Right ventricle myocardium superior (tissue), 1 donor: ENCODE measurements around the gene TCP10L. TPM values are rescaled to one million over a fixed set of nuclear protein-coding genes. Genes with fewer than 3 reads are reported as not detected.
A peak's percentile ranks its signal among the peaks of the same experiment; 100 is the strongest.

ENCODE experiments used
- ATAC-seq: fragments of 200-7000 bp; cut with Tn5 transposase; one replicate; pipeline ENCODE4 v1.9.1; 2020; ENCODE audit warnings: mild to moderate bottlenecking; ENCODE audit not compliant: poor library complexity
- DNase-seq: peaks from one replicate; pipeline ENCODE4 v3.0.0-alpha.2; 2020
- intact Hi-C: fragments of 100-400 bp; cut with DNase I; formaldehyde crosslinking; loops from one replicate; pipeline ENCODE4 v1.11.2; 2022
- total RNA-seq: library from RNA; stranded (reverse); fragmentation: NEBNext Ultra II Directional; extraction: Animal tissue kit (Norgen Biotek cat#: 25700); gene quantifications from one replicate; pipeline ENCODE4 v1.2.1, GENCODE V29; 2021
- donor health status: DM: no; HTN: yes; CAD: no; lungs with severe emphysema.

The TCP10L gene
- total RNA-seq, 1 donor from 2014 or later: 2.4 TPM

DNA sequence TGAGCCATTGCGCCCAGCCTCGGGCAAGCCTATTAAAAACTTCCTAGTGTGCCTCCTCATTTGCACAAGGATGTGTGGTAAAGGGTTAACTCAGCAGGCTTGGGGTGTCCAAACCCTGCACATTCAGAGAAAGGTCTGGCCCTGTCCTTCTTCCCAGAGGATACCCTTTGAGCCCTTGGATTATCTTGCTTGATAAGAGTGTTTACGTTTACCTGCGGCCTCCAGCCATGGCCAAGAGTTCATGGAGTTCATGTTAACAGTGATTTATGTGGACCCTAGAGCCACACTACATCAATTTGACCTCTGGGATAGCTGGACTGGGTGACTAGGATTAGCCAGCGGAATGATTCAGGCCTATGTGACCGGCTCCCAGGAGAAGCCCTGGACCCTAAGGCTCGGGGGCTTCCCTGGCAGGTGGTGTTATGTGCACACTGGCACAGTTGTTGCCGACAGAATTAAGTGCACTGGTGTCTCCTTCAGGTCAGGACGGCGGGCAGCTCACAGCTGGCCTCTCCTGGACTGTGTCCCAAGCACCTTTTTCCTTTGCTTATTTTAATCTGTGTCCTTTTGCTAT lies 7.7 kb upstream of the TCP10L start:
- intact Hi-C loops: no loop called here
- DNase-seq (no peak), ATAC-seq (no peak)

- no peak for ATAC-seq
- intact Hi-C loops: no loop called here
- no peak for DNase-seq
Measured at GRCh38 chr21:32590130-32590529, 4.8 kb upstream of the TCP10L start.

DNA sequence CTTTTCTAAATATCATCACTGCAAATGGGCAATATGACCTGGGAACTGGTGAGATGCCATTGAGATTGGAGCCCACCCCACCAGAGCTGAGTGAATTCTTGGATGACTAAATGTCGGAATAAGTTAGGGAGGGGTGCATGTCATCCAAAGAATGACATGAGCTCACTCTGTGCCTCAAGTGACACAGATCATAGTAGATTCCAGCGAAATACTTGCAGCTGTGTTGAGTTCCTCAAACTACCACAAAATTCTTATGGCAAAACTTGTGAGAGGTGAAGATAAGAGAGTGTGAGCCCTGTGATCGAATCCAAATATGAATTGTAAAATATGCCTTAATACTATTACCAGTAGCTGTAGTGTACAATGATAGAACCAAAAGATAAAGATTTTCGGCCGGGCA lies 2.3 kb upstream of the TCP10L start:
- intact Hi-C loops: no loop called here
- no peak for DNase-seq
- no peak for ATAC-seq

GRCh38 chr21:32587120-32587519 lies 1.8 kb upstream of the TCP10L start:
- DNase-seq (no peak), ATAC-seq (no peak)
- intact Hi-C loops: no loop called here

GRCh38 chr21:32585970-32586369 lies 647 bp upstream of the TCP10L start:
- DNase-seq (no peak), ATAC-seq (no peak)
- intact Hi-C loops: no loop called here

DNA sequence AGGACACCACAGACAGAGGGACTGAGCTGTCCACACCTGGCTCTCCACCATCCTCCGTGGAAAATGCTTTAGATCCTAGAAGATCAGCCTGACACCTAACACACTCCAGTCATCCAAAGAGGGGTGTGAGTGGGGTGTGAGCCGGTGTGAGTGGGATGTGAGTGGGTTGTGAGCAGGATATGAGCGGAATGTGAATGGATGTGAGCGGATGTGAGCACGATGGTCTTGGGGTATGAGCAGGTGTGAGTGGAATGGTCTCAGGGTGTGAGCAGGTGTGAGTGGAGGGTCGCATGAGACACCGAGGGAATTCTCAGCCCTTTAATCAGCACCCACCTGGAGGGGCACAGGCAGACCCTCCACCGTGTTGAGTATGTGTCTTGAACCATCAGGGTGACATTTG lies 851 bp downstream of the TCP10L start:
- no peak for ATAC-seq
- no peak for DNase-seq

DNA sequence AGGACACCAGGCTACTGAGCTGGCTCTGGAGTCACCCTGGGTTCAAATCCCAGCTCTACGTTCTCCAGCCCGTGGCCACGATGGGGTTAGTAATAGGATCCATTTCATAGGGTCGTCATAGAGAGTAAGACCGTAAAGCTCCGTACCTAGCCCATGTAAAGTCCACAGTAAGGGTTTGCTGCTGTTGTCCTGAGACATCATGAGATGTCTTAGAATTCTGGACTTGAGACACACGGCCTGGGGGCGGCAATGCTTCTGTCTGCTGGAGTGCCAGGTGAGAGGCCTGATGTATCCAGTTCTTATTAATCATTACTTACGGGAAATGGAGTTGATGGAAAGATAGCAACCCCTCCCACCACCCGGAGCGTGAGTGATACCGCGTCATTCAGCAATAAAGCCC lies 3.6 kb downstream of the TCP10L start:
- intact Hi-C loops: no loop called here
- DNase-seq: no peak
- ATAC-seq: no peak

More for the DNA sequence above, 851 bp downstream of the TCP10L start:
- intact Hi-C loops: no loop called here

GRCh38 chr21:32580949-32581348 lies 4.4 kb downstream of the TCP10L start:
- DNase-seq (no peak), ATAC-seq (no peak)
- intact Hi-C loops: no loop called here

DNA sequence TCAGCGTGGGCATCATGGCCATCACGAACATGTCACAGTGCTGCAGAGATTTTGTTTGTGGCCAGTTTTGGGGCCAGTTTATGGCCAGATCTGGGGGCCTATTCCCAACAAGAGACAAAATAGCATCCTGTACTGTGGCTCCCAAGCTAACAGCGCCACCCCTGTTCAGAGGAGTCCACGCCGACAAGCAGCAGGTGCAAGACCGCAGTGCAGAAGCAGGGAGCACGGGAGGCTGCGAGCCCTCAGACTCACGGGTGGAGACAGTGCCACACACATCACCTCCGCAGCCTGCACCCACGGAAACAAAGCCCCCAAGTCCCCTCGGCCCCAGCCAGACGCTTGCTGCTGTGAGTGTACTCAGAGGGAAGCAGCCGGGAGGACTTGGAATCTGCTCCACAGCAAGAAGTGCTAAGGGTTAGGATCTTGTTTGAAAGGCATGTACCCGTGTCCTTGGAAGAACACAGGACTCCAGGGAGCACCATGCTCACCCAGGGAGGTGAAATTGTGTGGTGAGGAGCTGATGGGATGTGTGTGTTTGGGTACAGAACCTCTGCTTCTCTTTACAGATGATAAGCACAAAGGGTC lies 7.1 kb downstream of the TCP10L start:
- intact Hi-C loops: no loop called here
- DNase-seq (no peak), ATAC-seq (no peak)

GRCh38 chr21:32576011-32576410 lies 9.3 kb downstream of the TCP10L start:
- ATAC-seq: no peak
- DNase-seq: no peak
- intact Hi-C loops: no loop called here

DNA sequence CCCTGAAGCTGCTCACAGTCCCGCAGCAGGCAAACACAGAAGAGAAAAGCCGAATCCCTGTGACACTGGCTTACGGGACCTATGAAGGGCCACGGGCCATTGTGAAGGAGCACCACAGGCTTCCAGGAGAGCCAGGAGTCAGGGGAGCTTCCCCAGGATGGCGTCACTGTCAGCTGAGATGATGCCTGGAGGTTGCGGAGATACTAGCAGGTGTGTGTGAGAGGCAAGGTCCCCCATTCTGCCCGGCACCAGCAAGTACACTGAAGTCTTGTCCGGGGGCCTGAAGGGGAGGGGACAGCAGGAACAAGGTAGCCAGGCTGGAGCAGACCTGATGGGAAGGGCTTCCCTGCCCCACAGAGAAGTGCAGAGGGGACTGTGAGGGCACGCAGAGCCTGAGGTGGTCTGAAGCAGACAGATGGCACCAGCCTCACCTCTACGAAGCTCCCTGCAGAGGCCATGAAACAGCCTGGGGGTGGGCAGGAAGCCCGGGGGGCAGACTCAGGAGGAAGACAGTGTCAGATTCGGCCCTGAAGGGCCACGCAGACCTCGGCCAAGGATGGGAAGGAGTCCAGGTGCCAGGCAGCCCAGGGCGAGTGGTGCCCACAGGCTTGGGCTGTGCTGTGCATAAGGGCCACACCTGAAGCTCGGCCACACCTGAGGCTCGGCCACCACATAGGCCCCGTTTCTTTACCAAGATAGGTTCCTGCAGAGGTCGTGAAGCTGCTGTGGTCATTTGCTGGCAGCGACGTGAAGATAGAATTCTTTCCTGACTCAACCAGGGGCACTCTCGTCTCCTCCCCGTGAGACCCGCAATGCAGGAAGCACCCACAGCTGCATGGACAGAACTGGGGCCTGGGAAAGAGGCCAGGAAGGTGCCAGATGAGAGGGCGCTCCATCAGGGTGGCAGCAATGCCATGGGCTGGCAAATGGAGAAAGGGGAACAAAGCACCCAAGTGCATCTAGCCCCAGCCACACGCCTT lies 10.1 kb downstream of the TCP10L start:
- intact Hi-C loops: no loop called here
- ATAC-seq (no peak), DNase-seq (no peak)

DNA sequence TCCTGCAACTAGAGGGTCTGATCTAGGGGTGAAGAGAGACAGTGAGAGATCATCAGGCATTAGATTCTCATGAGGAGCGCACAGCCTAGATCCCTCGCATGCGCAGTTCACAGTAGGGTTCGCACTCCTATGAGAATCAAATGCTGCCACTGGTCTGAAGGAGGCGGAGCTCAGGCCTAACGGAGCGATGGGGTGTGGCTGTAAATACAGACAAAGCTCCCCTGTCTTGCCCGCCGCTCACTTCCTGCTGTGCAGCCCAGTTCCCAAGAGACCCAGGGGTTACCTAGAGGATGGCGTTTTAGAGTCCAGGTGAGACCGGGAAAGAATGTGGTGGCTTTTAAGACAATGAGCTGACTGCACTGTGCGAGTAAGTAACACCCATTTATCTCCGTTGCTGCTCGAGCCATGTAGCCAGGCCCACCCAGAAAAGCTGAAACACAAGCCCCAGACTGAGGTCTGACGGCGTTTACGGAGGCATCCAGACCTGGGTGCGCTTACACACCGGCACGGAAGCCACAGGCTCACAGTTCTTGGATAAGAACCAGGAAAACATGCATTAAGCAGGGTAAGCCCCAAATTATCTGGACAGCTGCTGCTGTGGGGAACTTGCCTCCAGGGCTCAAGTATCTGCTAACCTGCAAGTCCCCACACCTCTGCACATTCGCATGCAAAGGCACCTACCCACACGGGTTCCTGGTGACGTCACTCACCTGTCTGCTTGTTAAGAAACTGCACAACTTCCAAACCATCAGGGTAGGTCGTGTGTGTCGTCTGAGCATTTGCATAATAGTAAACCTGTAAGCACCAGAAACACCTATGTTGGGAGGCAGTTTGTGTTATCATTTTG lies 12.5 kb downstream of the TCP10L start:
- intact Hi-C loops: no loop called here
- DNase-seq (no peak), ATAC-seq (no peak)

DNA sequence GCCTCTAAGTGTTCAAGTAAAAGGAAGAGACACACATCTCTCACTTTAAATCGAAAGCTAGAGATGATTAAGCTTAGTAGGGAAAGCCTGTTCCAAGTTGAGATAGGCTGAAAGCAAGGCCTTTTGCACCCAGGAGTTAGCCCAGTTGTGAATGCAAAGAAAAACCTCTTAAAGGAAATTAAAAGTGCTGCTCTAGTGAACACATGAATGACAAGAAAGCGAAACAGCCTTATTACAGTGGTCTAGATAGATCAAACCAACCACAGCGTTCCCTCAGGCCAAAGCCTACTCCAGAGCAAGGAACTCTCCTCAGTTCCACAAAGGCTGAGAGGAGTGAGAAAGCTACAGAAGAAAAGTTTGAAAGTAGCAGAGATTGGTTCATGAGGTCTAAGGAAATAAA lies 14.9 kb downstream of the TCP10L start:
- DNase-seq: no peak

DNA sequence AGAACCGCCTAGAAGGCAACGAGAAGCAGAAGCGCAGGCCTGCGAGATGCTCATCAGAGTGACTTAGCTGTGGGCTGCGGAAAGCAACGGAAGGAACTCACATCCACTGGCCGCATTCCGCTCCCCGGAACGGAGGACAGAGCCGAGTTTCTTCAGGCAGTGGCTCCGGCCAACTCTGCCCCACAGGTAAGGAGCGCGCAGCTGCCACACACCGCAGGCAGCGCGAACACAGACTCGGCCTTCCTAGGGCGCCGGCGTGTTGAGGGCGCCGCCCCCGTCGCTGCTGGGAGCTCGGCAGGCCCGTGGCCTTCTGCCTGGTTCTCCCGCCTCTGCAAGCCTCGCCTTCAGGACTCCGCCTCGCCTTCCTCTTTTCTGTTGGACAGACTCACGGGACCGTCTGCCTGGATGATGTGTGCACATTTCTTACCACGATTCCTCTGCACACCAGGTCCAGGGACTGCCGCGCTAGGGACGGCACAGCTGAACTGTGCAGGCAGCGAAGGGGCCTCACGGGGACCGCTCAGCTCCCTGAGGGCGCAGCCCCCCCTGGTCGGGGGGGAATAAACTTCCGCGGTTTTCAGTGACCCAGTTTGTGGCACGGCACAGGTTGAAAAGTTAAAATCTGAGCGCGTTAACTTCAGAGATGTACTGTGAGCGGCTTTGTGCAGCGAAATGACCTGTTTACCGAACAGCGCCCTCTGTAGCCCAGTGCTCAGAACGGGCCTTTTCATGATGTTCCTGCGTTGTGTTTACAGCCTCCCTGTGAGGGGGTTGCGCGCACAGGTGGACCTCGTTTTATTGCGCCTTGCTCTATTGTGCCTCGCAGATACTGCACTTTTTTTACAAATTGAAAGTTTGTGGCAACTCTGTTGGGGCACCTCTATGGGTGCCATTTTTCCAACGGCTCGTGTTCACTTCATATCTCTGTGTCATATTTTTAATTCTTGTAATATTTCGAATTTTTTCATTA lies 15.8 kb downstream of the TCP10L start:
- DNase-seq: peak; percentile 83
- intact Hi-C loops: loop anchor here (5.0 kb wide), 1 partner anchor 167 kb away; no protein-coding TSS in a partner anchor

More for the DNA sequence above, 14.9 kb downstream of the TCP10L start:
- intact Hi-C loops: no loop called here
- ATAC-seq: no peak

DNA sequence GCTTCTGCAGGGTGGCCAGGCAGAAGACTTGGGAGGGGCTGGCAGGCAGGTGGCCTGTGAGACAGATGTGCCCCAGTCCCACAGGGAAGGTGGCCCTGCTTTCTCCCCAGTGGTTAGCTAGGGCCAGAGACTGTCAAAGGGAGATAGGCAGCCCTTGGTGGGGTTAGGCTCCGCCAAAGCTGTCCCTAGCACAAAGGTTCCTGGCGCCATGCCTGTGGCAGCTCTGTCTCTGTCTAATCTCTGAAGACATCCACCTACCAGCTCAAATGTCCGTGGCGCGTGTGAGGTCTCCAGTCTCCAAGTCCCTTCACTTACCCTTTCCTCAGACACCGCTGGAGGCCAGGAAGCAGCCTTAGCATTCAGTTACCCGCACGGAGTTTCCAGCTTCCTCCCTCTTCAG lies 17.7 kb downstream of the TCP10L start:
- ATAC-seq: no peak
- intact Hi-C loops: loop anchor here (5.0 kb wide), 1 partner anchor 165 kb away; no protein-coding TSS in a partner anchor
- no peak for DNase-seq

More for the DNA sequence above, 15.8 kb downstream of the TCP10L start:
- peak; percentile 96 for ATAC-seq

GRCh38 chr21:32566741-32567389 lies 18.5 kb downstream of the TCP10L start:
- ATAC-seq (no peak), DNase-seq (no peak)
- intact Hi-C loops: loop anchor here (5.0 kb wide), 1 partner anchor 165 kb away; no protein-coding TSS in a partner anchor

DNA sequence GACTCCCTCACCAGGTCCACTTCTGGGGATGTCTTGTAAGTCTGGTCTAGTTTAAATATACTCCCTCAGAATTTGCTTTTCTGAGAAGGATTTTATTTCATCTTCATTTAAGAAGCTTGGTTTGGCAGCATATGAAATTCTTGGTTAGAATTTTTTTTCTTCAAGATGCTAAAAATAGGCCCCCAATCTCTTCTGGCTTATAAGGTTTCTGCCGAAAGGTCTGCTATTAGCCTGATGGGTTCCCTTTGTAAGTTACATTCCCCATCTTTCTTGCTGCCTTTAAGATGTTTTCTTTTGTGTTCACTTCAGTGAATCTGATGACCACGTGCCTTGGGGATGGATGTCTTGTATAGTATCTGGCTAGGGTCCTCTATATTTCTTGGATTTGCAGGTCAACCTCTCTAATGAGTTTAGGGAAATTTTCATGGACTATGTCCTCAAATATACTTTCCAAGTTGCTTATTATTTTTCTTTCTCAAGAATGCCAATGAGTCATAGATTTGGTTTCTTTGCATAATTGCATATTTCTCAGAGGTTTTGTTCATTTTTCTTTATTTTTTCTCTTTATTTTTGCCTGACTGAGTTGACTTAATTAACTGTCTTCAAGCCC lies 19.4 kb downstream of the TCP10L start:
- intact Hi-C loops: loop anchor here (5.0 kb wide), 1 partner anchor 164 kb away; no protein-coding TSS in a partner anchor
- ATAC-seq (no peak), DNase-seq (no peak)
